ENCODE results near the gene UBALD2. TPM values are rescaled to one million over a fixed set of nuclear protein-coding genes. Genes with fewer than 3 reads are reported as not detected.

Gene UBALD2
- total and polyA plus RNA-seq, 4 donors, result 4.1 to 46.9 (median 32.8) TPM

DNA sequence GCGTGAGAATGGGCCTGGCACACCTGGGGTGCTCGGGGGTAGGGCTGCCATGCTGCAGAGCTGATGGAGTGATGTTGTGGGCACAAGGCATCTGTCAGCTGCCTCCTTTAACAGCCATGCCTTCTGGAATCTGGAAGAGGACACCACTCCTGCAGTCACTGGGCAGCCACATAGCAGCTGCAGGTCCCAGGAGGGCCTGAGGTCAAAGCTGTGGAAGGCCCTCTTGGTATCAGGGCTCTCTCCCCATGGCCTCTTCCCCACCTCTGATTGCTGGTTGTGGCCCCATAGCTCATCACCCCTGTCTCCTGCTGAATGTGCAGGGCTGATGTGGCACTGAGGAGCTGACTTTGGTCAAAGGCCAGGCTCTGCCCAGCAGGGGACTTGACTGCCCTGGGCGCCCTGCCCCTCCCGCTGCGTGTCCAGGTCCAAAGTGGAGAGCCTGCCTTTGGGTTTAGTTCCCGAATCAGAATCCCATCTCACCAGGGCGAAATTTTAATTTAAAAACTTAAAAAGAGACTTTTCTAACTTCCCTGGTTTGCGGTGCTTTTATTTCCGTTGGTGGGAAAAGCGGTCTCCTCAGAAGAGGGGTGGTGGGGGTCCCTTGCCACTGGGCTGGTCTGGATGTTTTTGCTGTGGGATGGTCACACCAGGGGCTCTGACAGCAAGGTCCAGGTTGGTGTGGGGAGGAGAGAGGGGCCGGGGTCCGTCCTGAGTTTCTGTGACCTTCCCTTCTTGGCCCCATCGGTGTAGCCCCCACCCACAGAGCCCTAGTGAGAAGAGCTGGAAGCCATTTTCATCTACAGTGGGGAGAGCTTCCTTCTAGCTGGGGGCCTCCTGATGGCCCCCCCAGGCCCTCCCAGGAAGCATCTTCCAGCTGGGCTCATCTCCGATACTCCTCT is 5.9 kb downstream of the UBALD2 start:
- no peak overlapping the region for H3K27ac ChIP-seq (ENCODE audit: low read depth, low read length)
- peaks cover 79% of the 10 kb centered on the region for H3K36me3 ChIP-seq (ENCODE audit: control insufficient read depth, insufficient read depth, low read length)
- H3K9me3 ChIP-seq (ENCODE audit: control insufficient read depth, insufficient read depth, low read length), result no peaks in the 10 kb centered on the region
- 93% methylated on average over 9 of the region's 14 CpGs for WGBS (ENCODE audit: insufficient coverage)
- DNase-seq (ENCODE audit: low read depth in 4 of 6, low spot score in 6 of 6), result no peak
- H3K4me1 ChIP-seq (ENCODE audit: control insufficient read depth, insufficient read depth, low read length), result peaks cover 70% of the 10 kb centered on the region
- no peaks in the 10 kb centered on the region for H3K27me3 ChIP-seq (ENCODE audit: control insufficient read depth, insufficient read depth, low read length)
- H3K4me3 ChIP-seq (ENCODE audit: low read depth, low read length), result no peak overlapping the region

DNA sequence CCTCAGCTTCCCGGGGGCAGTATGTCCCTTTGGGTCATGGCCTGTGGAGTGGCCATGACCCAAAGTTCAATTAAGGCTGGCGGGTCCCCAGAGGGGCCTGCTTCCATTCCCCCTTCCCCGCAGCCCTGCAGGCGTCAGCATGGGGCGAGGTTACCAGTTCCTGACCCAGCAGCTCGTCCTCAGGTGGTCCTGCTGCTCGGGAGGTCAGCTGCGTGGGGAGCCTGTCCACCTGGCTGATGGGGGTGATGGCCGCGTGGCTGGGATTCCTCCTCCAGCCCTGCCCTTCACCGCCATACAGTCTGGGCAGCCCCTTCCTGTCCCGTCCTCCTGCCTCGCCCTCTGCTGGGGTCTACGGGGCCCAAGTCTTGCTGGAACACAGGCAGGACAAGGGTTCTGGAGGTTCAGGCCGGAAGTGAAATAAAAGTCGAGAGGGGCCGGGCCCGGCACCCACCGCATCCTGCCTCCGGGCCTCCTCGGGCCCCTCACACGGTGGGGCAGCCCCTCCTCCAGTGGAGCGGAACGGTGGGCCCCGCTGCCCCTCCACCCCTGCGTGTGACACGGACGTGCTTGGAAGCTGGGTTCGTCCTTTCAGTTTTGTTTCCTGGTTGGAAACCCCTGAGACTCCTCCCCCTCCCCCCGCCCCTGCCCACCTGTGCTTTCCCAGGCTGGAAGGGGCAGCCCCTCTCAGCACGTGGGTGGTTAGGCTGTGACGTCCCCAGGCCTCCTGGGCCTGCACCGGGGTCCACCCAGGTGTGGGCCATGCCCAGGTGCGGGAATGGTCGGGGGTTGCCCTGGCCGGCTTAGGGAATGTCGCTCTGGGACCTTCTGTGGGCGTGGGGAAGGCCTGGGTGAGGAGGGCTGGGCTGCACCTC is 6.8 kb downstream of the UBALD2 start:
- Histone ChIP-seq H3K27me3 (ENCODE audit: control insufficient read depth, insufficient read depth, low read length) (no peaks in the 10 kb centered on the region), H3K36me3 (ENCODE audit: control insufficient read depth, insufficient read depth, low read length) (peaks cover 87% of the 10 kb centered on the region), H3K4me3 (ENCODE audit: low read depth, low read length) (peak overlapping the region; percentile 24), H3K27ac (ENCODE audit: low read depth, low read length) (peak overlapping the region; percentile 35), H3K4me1 (ENCODE audit: control insufficient read depth, insufficient read depth, low read length) (peaks cover 62% of the 10 kb centered on the region), H3K9me3 (ENCODE audit: control insufficient read depth, insufficient read depth, low read length) (no peaks in the 10 kb centered on the region)
- WGBS (ENCODE audit: insufficient coverage), result 34% methylated on average over 34 of the region's 38 CpGs
- DNase-seq (ENCODE audit: low read depth in 4 of 6, low spot score in 6 of 6), result no peak

DNA sequence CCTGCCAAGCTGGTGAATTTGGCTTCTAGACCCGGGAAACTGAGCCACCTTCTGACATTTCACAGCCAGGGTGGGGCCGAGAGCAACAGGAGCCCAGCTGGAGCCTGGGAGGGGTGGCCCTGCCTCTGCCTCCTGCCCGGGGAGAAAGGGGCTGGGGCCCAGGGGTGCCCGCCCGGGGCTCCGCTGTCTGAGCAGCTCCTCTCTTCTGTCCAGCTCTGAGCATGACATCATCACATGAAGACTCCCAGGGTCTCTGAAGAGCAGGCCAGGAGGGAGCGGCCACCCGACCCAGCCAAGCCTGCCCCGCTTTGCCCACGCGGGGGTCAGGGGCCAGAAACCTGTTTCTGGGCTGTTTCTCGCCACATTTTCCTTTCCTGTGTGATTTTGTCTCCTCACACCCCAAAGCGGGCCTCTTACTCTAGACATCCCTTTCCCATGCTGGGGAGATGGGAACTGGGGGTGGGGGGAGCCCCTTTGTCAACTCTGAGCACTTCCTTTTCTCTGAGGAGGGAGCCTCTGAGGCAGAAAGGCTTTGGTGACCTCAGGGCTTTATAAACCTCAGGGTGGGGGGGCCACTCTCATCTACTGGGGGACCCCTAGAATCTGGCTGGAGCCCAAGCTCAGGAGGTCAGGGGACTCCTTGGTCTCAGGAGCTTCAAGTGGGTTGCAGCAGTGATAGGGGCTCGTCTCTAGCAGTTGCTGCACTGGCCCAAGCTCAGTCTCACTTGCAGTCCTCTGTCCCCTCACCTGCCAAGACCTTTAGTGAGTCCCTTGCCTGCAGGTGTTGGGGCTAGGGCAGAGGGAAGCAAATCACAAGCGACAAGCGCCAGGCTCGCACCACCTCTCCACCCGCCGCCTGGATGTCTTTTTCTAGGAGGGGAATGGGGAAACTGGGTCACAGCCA is 7.6 kb downstream of the UBALD2 start:
- Histone ChIP-seq H3K36me3 (ENCODE audit: control insufficient read depth, insufficient read depth, low read length) (peaks cover 94% of the 10 kb centered on the region), H3K27me3 (ENCODE audit: control insufficient read depth, insufficient read depth, low read length) (no peaks in the 10 kb centered on the region), H3K4me3 (ENCODE audit: low read depth, low read length) (no peak overlapping the region), H3K4me1 (ENCODE audit: control insufficient read depth, insufficient read depth, low read length) (peaks cover 53% of the 10 kb centered on the region), H3K9me3 (ENCODE audit: control insufficient read depth, insufficient read depth, low read length) (no peaks in the 10 kb centered on the region), H3K27ac (ENCODE audit: low read depth, low read length) (peak overlapping the region; percentile 35)
- WGBS (ENCODE audit: insufficient coverage), result 52% methylated on average over 10 of the region's 19 CpGs
- DNase-seq (ENCODE audit: low read depth in 4 of 6, low spot score in 6 of 6), result no peak

GRCh38 chr17:76273445-76274111 is 8.4 kb downstream of the UBALD2 start:
- Histone ChIP-seq H3K4me1 (ENCODE audit: control insufficient read depth, insufficient read depth, low read length) (peaks cover 45% of the 10 kb centered on the region), H3K27me3 (ENCODE audit: control insufficient read depth, insufficient read depth, low read length) (no peaks in the 10 kb centered on the region), H3K36me3 (ENCODE audit: control insufficient read depth, insufficient read depth, low read length) (peaks cover 94% of the 10 kb centered on the region), H3K4me3 (ENCODE audit: low read depth, low read length) (no peak overlapping the region), H3K9me3 (ENCODE audit: control insufficient read depth, insufficient read depth, low read length) (no peaks in the 10 kb centered on the region), H3K27ac (ENCODE audit: low read depth, low read length) (no peak overlapping the region)
- WGBS (ENCODE audit: insufficient coverage), result 72% methylated on average over 25 of the region's 26 CpGs
- DNase-seq (ENCODE audit: low read depth in 4 of 6, low spot score in 6 of 6), result no peak

DNA sequence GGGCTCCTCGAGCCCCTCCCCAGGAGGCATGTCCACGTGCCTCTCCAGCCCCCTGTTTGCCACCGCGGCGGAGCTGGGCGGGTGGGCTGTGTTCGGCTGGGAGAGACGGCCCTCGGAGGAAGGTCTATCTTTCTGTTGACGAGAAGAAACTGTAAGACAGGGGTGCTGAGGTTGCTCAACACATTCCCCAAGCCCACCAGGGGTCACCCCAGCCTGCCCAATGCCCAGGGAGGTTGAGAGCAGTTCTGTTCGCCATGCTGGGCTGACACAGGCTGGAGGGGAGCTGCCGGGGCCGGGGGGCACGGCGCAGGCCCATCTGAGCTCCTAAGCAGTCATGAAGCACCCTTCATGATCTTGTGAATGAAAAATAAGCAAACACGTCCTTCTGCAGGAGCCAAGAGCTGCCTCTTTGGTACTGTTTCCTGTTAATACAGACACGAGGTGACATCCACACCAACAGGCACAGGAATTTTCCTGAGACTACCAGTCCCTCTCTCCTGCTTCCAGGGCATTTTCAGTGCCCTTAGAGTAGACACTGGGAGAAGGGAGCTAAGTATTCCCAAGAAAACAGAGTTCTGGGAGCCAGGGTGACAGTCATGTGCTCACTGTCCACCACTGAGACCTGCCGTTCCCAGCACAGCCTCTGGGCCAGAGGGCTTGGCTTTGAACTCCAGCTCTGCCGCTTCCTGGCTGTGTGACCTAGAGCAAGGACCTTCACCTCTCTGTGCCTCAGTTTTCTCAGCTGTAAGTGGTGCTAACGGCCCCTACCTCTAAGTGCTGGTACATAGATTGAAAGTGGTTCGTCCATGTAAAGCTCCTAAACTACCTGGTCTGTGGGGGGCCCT is 9.2 kb downstream of the UBALD2 start:
- Histone ChIP-seq H3K4me1 (ENCODE audit: control insufficient read depth, insufficient read depth, low read length) (peaks cover 43% of the 10 kb centered on the region), H3K27ac (ENCODE audit: low read depth, low read length) (no peak overlapping the region), H3K9me3 (ENCODE audit: control insufficient read depth, insufficient read depth, low read length) (no peaks in the 10 kb centered on the region), H3K27me3 (ENCODE audit: control insufficient read depth, insufficient read depth, low read length) (no peaks in the 10 kb centered on the region), H3K4me3 (ENCODE audit: low read depth, low read length) (no peak overlapping the region), H3K36me3 (ENCODE audit: control insufficient read depth, insufficient read depth, low read length) (peaks cover 94% of the 10 kb centered on the region)
- DNase-seq (ENCODE audit: low read depth in 4 of 6, low spot score in 6 of 6), result no peak
- 56% methylated on average over 17 of the region's 21 CpGs for WGBS (ENCODE audit: insufficient coverage)

- 87% methylated on average over 19 of the region's 22 CpGs for WGBS (ENCODE audit: insufficient coverage)
- H3K36me3 ChIP-seq (ENCODE audit: control insufficient read depth, insufficient read depth, low read length), result peaks cover 91% of the 10 kb centered on the region
Observed at GRCh38 chr17:76275382-76276068, 10.4 kb downstream of the UBALD2 start.

GRCh38 chr17:76276069-76276431 is 10.9 kb downstream of the UBALD2 start:
- WGBS (ENCODE audit: insufficient coverage), result 87% methylated on average over 8 of the region's 11 CpGs
- Histone ChIP-seq H3K4me3 (ENCODE audit: low read depth, low read length) (no peak overlapping the region), H3K27me3 (ENCODE audit: control insufficient read depth, insufficient read depth, low read length) (no peaks in the 10 kb centered on the region), H3K9me3 (ENCODE audit: control insufficient read depth, insufficient read depth, low read length) (no peaks in the 10 kb centered on the region), H3K4me1 (ENCODE audit: control insufficient read depth, insufficient read depth, low read length) (peaks cover 37% of the 10 kb centered on the region), H3K27ac (ENCODE audit: low read depth, low read length) (no peak overlapping the region), H3K36me3 (ENCODE audit: control insufficient read depth, insufficient read depth, low read length) (peaks cover 91% of the 10 kb centered on the region)
- DNase-seq (ENCODE audit: low read depth in 4 of 6, low spot score in 6 of 6), result no peak

More at GRCh38 chr17:76275382-76276068, 10.4 kb downstream of the UBALD2 start:
- DNase-seq (ENCODE audit: low read depth in 4 of 6, low spot score in 6 of 6), result no peak
- Histone ChIP-seq H3K4me3 (ENCODE audit: low read depth, low read length) (no peak overlapping the region), H3K27ac (ENCODE audit: low read depth, low read length) (no peak overlapping the region), H3K9me3 (ENCODE audit: control insufficient read depth, insufficient read depth, low read length) (no peaks in the 10 kb centered on the region), H3K4me1 (ENCODE audit: control insufficient read depth, insufficient read depth, low read length) (peaks cover 42% of the 10 kb centered on the region), H3K27me3 (ENCODE audit: control insufficient read depth, insufficient read depth, low read length) (no peaks in the 10 kb centered on the region)
